Karpas-422 (cell line): ENCODE measurements around the gene APCDD1. TPM values are rescaled to one million over a fixed set of nuclear protein-coding genes. Genes with fewer than 3 reads are reported as not detected.

ENCODE experiments used
- DNase-seq: peaks from one replicate; pipeline ENCODE4 v3.0.0-alpha.2; 2015
- H2AFZ ChIP-seq: fragments of 200-600 bp; sonication (generic); 2 replicates; pipeline ENCODE4 v1.6.1; 2014; ENCODE audit warnings: antibody characterized with exemption, low read length, mixed read lengths
- H3K27ac ChIP-seq: fragments of 200-600 bp; sonication (generic); 2 replicates; pipeline ENCODE4 v1.5.1; 2014; ENCODE audit warnings: mild to moderate bottlenecking, low read length, moderate library complexity
- H3K27me3 ChIP-seq: fragments of 200-600 bp; sonication (generic); 2 replicates; pipeline ENCODE4 v1.6.1; 2014; ENCODE audit warnings: low read length, mixed read lengths
- H3K36me3 ChIP-seq: fragments of 200-600 bp; sonication (generic); 2 replicates; pipeline ENCODE4 v1.6.1; 2014; ENCODE audit warnings: low read length, mixed read lengths; ENCODE audit not compliant: insufficient read depth
- H3K4me1 ChIP-seq: fragments of 200-600 bp; sonication (generic); 2 replicates; pipeline ENCODE4 v1.6.1; 2014; ENCODE audit warnings: mild to moderate bottlenecking, low read length, mixed read lengths
- H3K4me2 ChIP-seq: fragments of 200-600 bp; sonication (generic); 2 replicates; pipeline ENCODE4 v1.6.1; 2014; ENCODE audit warnings: low read length, low read depth, mild to moderate bottlenecking; ENCODE audit not compliant: poor library complexity, severe bottlenecking
- H3K4me3 ChIP-seq: fragments of 200-600 bp; sonication (generic); 2 replicates; pipeline ENCODE4 v1.5.1; 2014; ENCODE audit warnings: mild to moderate bottlenecking, antibody characterized with exemption, low read length, mixed read lengths
- H3K79me2 ChIP-seq: fragments of 200-600 bp; sonication (generic); 2 replicates; pipeline ENCODE4 v1.6.1; 2014; ENCODE audit warnings: mild to moderate bottlenecking, low read length, mixed read lengths
- H3K9ac ChIP-seq: fragments of 200-600 bp; sonication (generic); 2 replicates; pipeline ENCODE4 v1.6.0; 2014; ENCODE audit warnings: low read length
- H3K9me2 ChIP-seq: fragments of 200-600 bp; sonication (generic), shearing (Covaris generic); replicated peaks from 2 replicates; pipeline ENCODE4 v1.6.0; 2014; ENCODE audit warnings: mild to moderate bottlenecking, low read length, moderate library complexity; ENCODE audit not compliant: insufficient read depth
- H3K9me3 ChIP-seq: fragments of 300-700, 200-600 bp; sonication (generic); 2 replicates; pipeline ENCODE4 v1.6.1; 2014; ENCODE audit warnings: low read length, mixed read lengths
- H4K20me1 ChIP-seq: fragments of 200-600 bp; sonication (generic); 2 replicates; pipeline ENCODE4 v1.6.1; 2014; ENCODE audit warnings: mild to moderate bottlenecking, antibody characterized with exemption, low read length, low read depth; ENCODE audit not compliant: insufficient read depth
- total RNA-seq: library from RNA; depleted of rRNA; stranded (reverse); fragments of >200 nt; shearing (Covaris generic); gene quantifications from 2 replicates; pipeline ENCODE4 v1.2.3, GENCODE V29; 2014; ENCODE audit warnings: low replicate concordance

Gene APCDD1
- total RNA-seq, 1 experiment from 2014 or later, result not detected

DNA sequence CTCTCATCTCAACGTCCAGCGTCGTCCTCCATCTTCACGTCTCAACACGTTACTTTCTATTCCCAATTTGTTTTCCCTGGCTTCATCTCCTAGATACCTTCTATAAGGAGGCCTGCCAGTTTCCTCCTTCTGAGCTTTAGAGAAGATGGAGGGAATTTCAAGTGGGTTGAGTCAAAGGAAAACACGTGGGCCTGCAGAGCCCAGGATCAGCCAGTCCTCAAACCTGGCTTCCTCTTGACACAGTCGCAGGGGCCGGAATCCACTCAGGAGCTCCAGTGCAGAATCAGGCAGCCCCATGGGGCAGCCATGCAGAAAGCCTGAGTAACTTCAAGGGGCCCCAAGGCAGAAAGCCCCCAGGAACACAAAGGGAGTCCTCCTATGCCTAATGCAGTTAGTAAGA, 14.5 kb upstream of the APCDD1 start:
- no peaks in the 10 kb centered on the region for H3K79me2 ChIP-seq
- H3K9ac ChIP-seq, result no peak overlapping the region
- no peaks in the 10 kb centered on the region for H4K20me1 ChIP-seq
- no peak overlapping the region for H2AFZ ChIP-seq
- H3K36me3 ChIP-seq, result no peaks in the 10 kb centered on the region
- H3K27ac ChIP-seq, result no peak overlapping the region
- no peaks in the 10 kb centered on the region for H3K27me3 ChIP-seq
- H3K4me2 ChIP-seq, result no peak overlapping the region
- H3K4me3 ChIP-seq, result no peak overlapping the region
- H3K9me2 ChIP-seq, result no peaks in the 10 kb centered on the region
- H3K4me1 ChIP-seq, result peaks cover 29% of the 10 kb centered on the region
- DNase-seq, result no peak
- no peaks in the 10 kb centered on the region for H3K9me3 ChIP-seq

GRCh38 chr18:10440884-10441283, 13.6 kb upstream of the APCDD1 start:
- DNase-seq, result no peak
- no peak overlapping the region for H3K4me2 ChIP-seq
- no peak overlapping the region for H3K9ac ChIP-seq
- peaks cover 29% of the 10 kb centered on the region for H3K4me1 ChIP-seq
- no peaks in the 10 kb centered on the region for H3K9me3 ChIP-seq
- H3K27me3 ChIP-seq, result no peaks in the 10 kb centered on the region
- H2AFZ ChIP-seq, result no peak overlapping the region
- no peaks in the 10 kb centered on the region for H3K36me3 ChIP-seq
- H3K9me2 ChIP-seq, result no peaks in the 10 kb centered on the region
- H3K4me3 ChIP-seq, result no peak overlapping the region
- no peaks in the 10 kb centered on the region for H4K20me1 ChIP-seq
- no peak overlapping the region for H3K27ac ChIP-seq
- H3K79me2 ChIP-seq, result no peaks in the 10 kb centered on the region

DNA sequence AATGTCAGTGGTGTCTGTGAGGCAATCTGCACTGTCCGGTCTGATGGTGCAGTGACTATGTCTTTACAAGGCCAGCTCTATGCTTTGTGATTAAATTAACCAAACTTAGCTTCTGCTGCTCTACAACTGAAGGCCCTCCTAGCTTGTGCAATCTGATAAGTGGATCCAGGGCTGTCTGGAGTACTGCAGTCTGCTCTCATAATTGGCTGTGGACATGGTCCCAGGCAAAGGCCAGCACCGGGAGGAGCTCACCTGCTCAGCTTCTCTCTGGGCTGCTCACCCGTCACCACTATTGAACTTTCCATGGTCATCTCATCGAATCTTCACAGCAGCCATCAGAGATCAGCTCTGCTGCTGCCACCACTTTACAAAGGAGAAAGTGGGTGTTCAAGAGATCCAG, 13.0 kb upstream of the APCDD1 start:
- Histone ChIP-seq H3K4me3 (no peak overlapping the region), H3K9ac (no peak overlapping the region), H3K9me2 (no peaks in the 10 kb centered on the region), H3K27ac (no peak overlapping the region), H3K27me3 (no peaks in the 10 kb centered on the region), H4K20me1 (no peaks in the 10 kb centered on the region), H3K4me2 (no peak overlapping the region), H3K79me2 (no peaks in the 10 kb centered on the region), H3K36me3 (no peaks in the 10 kb centered on the region), H3K4me1 (peaks cover 29% of the 10 kb centered on the region), H3K9me3 (no peaks in the 10 kb centered on the region), H2AFZ (no peak overlapping the region)
- DNase-seq, result no peak

- DNase-seq, result no peak
- no peak overlapping the region for H3K4me2 ChIP-seq
These were observed 11.9 kb upstream of the APCDD1 start for GRCh38 chr18:10442551-10442971.

GRCh38 chr18:10443001-10443400, 11.4 kb upstream of the APCDD1 start:
- Histone ChIP-seq H3K9me3 (no peaks in the 10 kb centered on the region), H3K4me3 (no peak overlapping the region), H3K79me2 (no peaks in the 10 kb centered on the region), H3K27me3 (no peaks in the 10 kb centered on the region), H3K4me1 (peaks cover 26% of the 10 kb centered on the region), H3K27ac (no peak overlapping the region), H3K36me3 (no peaks in the 10 kb centered on the region), H2AFZ (0 out of 2 replicates have a peak overlapping the region, but pooled peaks have one; percentile 30), H3K9me2 (no peaks in the 10 kb centered on the region), H4K20me1 (no peaks in the 10 kb centered on the region), H3K4me2 (no peak overlapping the region), H3K9ac (no peak overlapping the region)
- no peak for DNase-seq

More at GRCh38 chr18:10442551-10442971, 11.9 kb upstream of the APCDD1 start:
- Histone ChIP-seq H2AFZ (0 out of 2 replicates have a peak overlapping the region, but pooled peaks have one; percentile 30), H4K20me1 (no peaks in the 10 kb centered on the region), H3K9me2 (no peaks in the 10 kb centered on the region), H3K79me2 (no peaks in the 10 kb centered on the region), H3K4me1 (peaks cover 29% of the 10 kb centered on the region), H3K27me3 (no peaks in the 10 kb centered on the region), H3K9me3 (no peaks in the 10 kb centered on the region), H3K27ac (no peak overlapping the region), H3K9ac (no peak overlapping the region), H3K4me3 (no peak overlapping the region), H3K36me3 (no peaks in the 10 kb centered on the region)

GRCh38 chr18:10444314-10445006, 10.0 kb upstream of the APCDD1 start:
- no peak overlapping the region for H3K27ac ChIP-seq
- no peak for DNase-seq

GRCh38 chr18:10449396-10449795, 5.0 kb upstream of the APCDD1 start:
- no peak overlapping the region for H3K27ac ChIP-seq
- no peaks in the 10 kb centered on the region for H3K36me3 ChIP-seq
- no peak overlapping the region for H3K9ac ChIP-seq
- no peaks in the 10 kb centered on the region for H3K79me2 ChIP-seq
- no peaks in the 10 kb centered on the region for H4K20me1 ChIP-seq
- no peaks in the 10 kb centered on the region for H3K9me2 ChIP-seq
- no peak overlapping the region for H3K4me2 ChIP-seq
- DNase-seq, result no peak
- H3K27me3 ChIP-seq, result no peaks in the 10 kb centered on the region
- no peak overlapping the region for H2AFZ ChIP-seq
- no peak overlapping the region for H3K4me3 ChIP-seq
- H3K4me1 ChIP-seq, result no peaks in the 10 kb centered on the region
- H3K9me3 ChIP-seq, result no peaks in the 10 kb centered on the region

More at GRCh38 chr18:10444314-10445006, 10.0 kb upstream of the APCDD1 start:
- H3K4me1 ChIP-seq, result peaks cover 24% of the 10 kb centered on the region
- no peaks in the 10 kb centered on the region for H4K20me1 ChIP-seq
- no peak overlapping the region for H3K4me2 ChIP-seq
- H3K9ac ChIP-seq, result no peak overlapping the region
- H2AFZ ChIP-seq, result no peak overlapping the region
- H3K4me3 ChIP-seq, result no peak overlapping the region
- no peaks in the 10 kb centered on the region for H3K27me3 ChIP-seq
- H3K36me3 ChIP-seq, result no peaks in the 10 kb centered on the region
- no peaks in the 10 kb centered on the region for H3K9me2 ChIP-seq
- no peaks in the 10 kb centered on the region for H3K9me3 ChIP-seq
- no peaks in the 10 kb centered on the region for H3K79me2 ChIP-seq

- H4K20me1 ChIP-seq, result no peaks in the 10 kb centered on the region
- H3K9ac ChIP-seq, result no peak overlapping the region
- no peak overlapping the region for H3K27ac ChIP-seq
- H3K79me2 ChIP-seq, result no peaks in the 10 kb centered on the region
- no peak for DNase-seq
- H2AFZ ChIP-seq, result no peak overlapping the region
- no peaks in the 10 kb centered on the region for H3K36me3 ChIP-seq
- H3K9me3 ChIP-seq, result no peaks in the 10 kb centered on the region
- H3K4me1 ChIP-seq, result no peaks in the 10 kb centered on the region
- H3K4me2 ChIP-seq, result no peak overlapping the region
- no peaks in the 10 kb centered on the region for H3K27me3 ChIP-seq
- no peaks in the 10 kb centered on the region for H3K9me2 ChIP-seq
- no peak overlapping the region for H3K4me3 ChIP-seq
These were observed 3.4 kb upstream of the APCDD1 start for GRCh38 chr18:10450986-10451385.
